Activated CD8-positive, alpha-beta memory T cell treated with anti-CD3 and anti-CD28 coated beads for 4 hours (primary cell): ENCODE results near the gene EPG5.
"Not testable (repeated sequence)": the region's sequence is repeated elsewhere in the genome, so short reads cannot be mapped to it uniquely, and the experiment has no call there.

Experiments used
- DNase-seq, 2 donors: peaks; one replicate each; pipeline ENCODE4 v3.0.0-alpha.2; 2020; ENCODE audit warnings: low read depth in 2 of 2

EPG5 gene

DNA sequence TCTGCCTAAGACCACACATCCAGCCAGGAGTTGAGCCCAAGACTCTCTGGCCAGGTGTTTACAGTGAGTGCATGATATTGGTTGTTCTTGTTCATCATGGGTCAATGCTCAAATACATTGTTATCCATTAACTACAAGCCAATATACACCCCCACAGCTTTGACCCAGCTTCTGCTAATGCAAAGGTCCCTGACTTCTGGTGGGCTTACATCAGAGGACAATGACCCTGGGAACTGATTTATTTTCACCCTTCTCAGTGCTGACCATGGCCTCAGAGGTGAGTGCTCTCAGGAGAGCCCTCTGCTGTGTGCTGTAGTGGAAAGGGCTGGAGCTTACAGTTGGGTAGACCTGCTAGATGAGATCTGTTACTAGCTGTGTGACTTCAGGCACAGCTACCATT lies 152.4 kb downstream of the EPG5 start:
- not testable (repeated sequence) for DNase-seq

DNA sequence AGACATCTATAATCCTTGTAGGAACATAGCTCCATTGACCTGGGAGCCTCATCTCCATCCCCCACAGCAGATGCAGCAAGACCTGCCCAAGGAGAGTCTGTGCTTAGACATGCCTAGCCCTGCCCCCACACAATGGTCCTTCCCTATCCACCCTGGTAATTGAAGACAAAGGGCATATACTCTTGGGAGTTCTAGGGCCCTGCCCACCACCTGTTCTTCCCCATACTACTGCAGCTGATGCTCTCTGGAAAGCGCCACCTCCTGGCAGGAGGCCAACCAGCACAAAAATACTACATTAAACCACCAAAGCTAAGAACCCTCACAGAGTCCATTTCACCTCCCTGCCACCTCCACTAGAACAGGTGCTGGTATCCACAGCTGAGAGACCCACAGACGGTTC lies 160.0 kb downstream of the EPG5 start:
- DNase-seq, result not testable (repeated sequence)

DNA sequence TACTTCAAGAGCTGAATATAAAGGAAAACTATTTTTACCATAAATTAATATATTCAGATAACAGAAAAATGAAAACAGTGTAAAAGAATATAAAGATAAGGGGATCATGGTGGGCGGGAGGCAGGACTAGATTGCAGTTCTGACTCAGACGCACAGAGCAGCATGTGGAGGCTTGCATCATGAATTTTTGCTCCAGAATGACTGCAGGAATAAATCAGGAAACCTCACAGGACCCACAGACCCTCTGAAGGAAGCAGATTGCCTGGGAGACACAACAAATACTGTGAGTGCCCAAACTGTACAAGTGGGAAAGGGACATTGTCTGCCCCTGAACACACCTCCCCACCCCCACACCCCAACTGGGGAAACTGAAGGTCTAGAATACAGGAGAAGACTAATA lies 160.9 kb downstream of the EPG5 start:
- no peak for DNase-seq

DNA sequence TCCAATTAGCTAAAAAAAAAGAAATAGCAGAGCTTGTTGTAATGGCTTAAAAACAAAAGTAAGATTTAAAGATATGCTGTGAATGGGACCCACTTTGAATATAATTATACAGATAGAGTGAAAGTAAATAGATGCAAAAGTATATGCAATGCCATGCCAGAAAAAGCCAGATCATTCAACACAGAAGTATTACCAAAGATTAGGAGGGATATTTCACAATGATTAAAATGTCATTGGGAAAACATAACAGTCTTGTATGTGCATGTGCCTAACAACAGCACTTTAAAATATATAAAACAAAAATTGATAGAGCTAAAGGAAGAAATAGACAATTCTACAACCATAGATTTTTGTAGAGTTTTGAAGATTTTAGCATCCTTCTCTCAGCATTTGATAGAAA lies 161.6 kb downstream of the EPG5 start:
- no peak for DNase-seq

DNA sequence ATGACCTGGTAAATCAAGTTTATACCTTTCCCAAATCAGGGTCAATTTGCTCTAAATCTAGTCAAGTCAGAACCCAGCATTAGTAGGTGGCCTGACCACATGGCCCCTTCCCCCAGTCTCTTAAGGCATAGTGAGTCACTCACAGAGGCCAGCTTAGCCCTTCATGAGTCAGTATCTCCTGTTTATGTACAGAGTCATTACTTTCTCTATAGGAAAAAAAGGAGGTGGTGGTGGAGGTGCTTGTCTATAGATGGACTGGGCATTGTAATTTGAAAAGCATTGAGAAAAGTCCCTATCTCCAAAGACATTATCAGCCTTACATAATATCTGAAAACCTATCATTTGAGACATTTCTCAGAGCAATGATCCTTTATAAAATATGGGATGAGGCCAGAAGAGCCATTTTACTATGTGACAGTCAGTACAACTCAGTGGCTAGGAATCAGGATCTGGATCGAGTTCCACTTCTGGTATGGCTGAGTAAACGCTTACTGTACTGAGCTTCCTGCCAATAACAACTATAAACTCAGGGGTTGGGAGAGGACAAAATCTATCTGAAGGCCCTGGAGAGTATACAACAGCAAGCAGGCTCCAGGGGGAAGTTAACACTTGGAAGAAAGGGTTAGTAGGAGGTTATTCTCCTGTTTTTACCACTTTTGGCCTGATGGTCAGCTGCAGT lies 164.2 kb downstream of the EPG5 start:
- DNase-seq, result no peak

DNA sequence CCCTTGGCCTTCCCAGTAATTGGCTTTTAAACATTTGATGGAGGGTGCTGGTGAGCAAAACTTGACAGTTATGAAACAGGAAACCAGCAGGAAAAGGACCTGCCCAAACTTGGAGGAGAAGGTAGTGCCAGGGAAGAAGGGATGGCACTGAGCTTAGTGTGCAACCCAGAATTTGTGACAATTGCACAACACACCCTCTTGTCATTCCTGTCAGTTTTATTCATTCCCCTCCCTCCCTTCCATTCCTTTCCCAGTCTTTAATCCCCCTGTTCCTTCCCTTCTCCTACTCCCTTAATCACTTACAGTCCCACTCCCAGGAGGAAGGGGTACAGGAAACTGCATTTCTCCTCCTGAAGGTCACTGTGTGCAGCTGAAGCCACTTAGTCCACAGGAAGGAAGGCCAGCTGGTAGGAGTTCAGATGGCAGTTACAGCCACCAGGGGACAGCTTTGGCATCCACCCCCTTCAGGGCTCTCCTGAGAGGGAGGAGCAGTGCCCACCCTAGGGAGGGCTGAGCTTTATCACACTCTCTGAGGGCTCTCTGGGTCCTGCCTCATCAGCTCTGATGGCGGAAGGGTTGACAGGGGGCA lies 165.6 kb downstream of the EPG5 start:
- no peak for DNase-seq
